ENCODE results near the gene DSG1.
"Not testable (repeated sequence)": the region's sequence is repeated elsewhere in the genome, so short reads cannot be mapped to it uniquely, and the experiment has no call there.

DSG1 gene

GRCh38 chr18:31317860-31318259 lies at the start of gene DSG1:
Gene DSG1 (plus strand): TSS chr18:31318160. CDS start chr18:31318301, 141 bp downstream.
- FAIRE-seq = no peak

DNA sequence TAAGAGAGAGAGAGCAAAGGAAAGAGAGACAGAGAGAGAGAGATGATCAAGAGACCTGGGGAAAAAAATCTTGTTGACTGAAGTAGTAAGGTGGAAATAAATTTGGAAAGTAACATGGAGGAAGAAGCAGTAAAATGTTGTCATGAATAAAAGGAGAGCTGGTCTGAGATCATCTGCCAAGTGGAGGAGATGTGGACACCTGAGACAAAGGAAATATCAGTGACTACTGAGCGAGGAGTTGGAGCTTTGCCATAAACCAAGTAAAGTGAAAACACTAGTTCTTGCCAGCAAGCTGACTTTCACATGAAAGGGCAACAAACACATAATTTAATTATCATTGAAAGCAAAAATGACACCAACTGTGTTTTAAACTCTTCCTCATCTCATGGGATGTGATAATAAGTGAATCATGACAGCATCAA lies 49.0 kb upstream of the DSG1 start:
- no peak for FAIRE-seq

DNA sequence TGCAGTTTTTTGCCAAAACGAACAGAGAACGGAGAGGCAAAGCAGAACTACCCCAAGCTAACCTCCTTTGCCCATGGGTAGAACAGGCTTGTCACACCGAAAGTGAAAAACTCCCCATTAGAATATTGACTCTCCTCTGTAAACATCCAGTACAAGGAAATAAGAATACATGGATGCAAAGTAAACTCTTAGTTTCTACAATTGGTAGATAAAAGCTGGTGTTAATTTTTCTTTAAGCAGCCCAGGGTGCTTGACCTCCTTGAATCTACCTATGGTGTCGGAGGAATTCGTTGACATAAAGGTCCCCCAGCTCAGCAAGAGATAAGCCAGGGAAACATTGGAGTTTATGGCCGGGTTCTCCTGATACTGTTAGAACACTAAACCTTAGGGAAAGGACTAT lies 48.4 kb upstream of the DSG1 start:
- no peak for FAIRE-seq

DNA sequence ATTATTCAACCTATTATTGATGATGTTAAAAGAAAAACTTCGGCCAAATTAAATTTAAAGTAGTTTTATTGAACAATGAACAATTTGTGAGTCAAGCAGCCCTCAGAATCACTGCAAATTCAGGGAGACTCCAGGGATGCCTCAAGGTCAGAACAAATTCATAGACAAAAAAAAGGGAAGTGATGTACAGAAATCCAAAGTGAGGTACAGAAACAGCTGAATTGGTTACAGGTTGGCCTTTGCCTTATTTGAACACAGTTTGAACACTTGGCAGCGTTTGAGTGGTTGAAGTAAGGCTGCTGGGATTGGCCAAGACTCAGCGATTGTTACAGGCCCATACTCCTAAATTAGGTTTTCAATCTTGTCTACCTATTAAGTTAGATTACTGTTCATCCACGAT lies 47.4 kb upstream of the DSG1 start:
- no peak for FAIRE-seq

DNA sequence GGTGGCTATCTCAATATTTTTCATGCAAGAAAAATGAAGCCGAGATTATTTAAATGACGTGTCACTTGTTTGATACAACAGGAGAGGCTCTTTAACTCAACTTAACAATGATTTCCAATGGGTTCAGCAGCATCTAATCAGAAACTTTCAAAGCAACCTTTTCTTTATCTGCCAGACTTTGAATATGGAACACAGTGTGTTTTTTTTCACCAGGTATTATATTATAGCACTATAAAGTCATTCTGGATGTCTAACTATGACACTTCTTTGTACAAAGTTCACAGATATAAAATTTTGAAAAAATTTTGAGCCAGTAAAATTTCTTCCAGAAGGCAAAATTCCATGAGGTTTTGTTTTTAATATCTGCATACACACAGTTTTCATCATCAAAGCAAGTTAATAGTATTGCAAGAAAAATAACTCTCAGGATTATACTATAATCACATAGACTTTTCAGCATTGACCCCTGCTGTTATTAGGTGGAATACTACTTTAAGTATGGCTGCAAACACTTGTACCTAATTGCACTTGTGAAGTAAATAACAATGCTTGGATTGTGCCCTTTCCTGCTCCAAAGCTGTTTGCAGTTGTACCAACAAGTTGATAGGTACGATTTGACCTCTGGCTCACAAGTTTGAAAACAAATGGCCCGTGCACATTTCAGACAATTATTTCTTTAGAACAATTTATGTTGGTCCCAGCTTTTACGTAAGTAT lies 44.0 kb upstream of the DSG1 start:
- FAIRE-seq = no peak

DNA sequence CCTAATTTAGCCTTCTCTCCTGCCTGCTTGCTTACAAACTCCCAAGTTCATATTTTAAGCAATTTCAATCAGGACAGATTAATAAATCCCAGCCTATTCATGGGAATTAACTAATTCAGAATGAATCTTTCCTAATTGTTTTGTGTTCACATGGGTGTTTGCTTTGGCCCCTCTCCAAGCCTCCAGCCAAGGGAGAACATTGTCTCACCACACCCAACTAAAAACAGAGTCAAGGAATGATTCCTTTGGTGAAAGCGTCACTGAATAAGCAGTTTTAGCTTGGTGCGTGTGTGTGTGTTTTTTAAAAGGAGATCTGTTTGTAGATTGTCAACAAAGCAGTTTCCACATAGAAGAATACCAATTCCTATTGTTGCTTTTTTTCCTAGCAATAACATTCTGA lies 43.0 kb upstream of the DSG1 start:
- FAIRE-seq = no peak

DNA sequence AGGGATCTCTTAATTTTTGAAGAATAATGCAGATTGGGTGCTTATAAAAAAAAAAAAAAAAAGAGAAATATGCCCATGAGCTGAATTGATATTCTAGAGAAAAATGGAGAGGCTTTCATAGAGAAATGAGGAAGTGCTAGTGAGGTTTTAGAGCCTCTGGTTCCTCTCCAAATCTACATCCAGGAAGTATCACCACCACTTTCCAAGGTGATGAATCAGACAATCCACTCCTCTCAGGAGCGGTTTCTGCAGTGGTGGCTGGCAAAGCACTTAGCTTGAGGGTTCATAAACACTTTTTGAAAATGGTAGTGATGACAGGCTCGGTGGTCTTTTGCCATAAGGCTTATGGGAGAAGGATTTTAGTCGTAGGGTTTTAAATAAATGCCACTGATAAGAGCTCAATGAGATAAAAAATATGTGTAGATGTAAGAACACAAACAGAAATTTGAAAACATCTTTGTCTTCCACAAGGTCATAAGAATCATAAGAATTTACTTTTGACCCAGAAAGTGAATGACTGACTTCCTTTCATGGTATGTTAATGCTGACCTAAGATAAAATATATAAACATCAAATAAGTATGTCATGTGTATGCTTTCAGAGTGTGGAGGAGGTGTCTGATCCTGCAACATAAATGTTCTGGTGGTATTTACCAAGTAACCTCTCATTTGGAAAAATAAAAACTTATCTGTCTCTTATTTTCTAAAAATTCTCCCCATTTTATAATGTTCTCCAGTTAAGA lies 42.1 kb upstream of the DSG1 start:
- FAIRE-seq = no peak

DNA sequence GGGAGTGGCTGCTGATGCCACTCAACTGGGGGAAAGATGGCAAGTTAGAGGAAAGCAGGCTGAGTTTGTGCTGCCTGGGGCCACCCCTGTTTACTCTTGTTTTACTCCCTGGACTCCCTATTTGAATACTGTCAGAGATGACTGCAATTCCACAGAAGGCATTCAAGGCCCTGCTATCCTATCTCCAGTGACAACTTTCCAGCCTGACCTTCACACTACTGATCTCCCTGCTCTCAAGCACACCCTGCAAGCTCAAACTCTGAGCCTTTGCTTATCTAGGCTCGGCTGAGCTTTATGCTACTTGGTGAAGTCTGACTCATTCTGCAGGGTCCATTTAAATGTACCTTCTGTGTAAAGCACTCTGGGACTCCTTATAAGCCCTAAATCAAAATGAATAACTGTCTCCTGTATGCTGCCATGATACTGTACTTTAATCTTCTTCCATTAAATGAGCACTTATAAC lies 39.3 kb upstream of the DSG1 start:
- FAIRE-seq = no peak

- FAIRE-seq = no peak
These were observed 37.5 kb upstream of the DSG1 start for GRCh38 chr18:31280502-31280901.

DNA sequence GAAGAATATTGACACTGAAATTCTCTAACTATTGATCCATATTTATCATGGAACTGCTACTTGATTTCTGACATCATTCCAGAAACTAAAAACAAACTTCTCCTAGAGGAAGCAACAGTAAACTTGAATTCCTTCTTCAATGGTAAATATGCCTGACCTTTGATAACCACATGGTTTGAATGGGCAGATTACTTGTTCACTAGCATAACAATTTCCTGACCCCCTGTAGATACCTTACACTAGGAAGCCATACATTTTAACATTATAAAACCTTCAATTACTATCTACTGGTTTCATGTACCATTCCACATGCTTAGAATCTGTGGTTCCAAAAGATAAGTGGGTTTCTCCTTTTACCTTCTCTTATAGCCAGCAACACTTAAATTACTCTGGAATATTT lies 36.5 kb upstream of the DSG1 start:
- FAIRE-seq = no peak

DNA sequence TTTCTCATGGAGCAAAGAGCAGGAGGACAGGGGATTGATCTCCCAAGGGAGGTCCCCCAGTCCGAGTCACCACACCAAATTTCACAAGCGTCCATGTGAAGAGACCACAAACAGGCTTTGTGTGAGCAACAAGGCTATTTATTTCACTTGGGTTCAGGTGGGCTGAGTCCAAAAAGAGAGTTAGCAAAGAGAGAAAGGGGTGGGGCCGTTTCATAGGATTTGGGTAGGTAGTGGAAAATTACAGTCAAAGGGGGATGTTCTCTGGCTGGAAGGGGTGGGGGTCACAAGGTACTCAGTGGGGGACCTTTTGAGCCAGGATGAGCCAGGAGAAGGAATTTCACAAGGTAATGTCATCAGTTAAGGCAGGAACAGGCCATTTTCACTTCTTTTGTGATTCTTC lies 28.5 kb upstream of the DSG1 start:
- not testable (repeated sequence) for FAIRE-seq

- FAIRE-seq = no peak
These were observed 26.3 kb upstream of the DSG1 start for GRCh38 chr18:31291688-31292087.

- FAIRE-seq = no peak
These were observed 23.7 kb upstream of the DSG1 start for GRCh38 chr18:31294199-31294747.

DNA sequence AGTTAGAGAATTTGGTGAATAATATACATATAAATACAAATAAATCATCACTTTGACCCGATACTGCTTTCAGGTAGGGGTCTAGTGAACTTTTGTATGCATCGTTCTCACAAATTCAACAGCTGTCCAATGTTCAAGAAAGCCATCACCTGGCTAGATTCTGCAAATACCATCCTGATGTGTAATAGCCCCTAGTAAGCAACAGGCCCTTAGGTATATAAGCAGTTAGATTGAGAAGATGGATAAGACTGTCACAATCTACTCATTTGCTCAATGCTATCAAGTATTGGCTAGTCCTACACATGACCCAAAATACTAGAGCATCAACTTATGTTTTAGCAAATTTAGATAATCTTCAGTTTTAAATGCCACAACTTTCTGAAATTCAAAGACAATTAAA lies 20.7 kb upstream of the DSG1 start:
- FAIRE-seq = no peak

DNA sequence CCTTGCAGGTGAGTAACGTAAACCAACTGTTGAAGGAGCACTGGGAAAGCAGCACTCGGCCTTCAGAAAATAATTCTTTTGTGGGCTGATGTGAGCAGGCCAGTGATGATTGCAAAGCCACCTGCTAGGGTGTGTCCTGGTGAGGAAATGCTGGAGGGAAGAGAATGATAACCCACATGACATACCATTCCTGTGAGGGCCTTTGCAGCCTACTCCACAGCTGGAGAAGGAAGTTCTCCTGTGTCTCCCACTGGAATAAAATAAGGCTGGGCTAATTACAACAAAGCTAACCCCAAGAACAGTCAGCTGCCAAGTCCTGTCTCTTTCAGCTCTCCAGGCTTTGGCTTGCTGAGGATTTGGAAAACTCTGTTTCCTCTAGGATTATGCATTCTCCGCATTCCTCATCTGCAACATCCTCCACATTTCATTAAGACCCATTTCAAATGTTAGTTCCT lies 16.7 kb upstream of the DSG1 start:
- FAIRE-seq = no peak

DNA sequence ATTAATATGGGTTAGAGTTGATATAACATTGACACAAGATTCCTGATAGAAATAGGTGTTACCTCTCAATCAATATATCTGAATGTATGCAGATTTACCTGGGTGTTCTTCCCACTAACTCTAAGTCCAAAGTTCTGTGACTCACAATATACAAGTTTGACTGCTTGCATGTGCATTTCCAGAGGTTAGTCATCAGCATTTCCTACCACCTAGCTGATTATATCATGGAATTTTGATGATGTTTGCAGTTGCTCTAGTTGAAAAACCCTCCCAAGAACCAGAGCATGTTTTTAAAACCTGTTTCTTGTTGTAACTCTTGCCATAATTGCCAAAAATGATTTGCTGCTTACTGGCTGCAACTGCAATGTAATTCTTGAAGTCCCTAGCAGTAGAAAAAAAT lies 15.0 kb upstream of the DSG1 start:
- no peak for FAIRE-seq

DNA sequence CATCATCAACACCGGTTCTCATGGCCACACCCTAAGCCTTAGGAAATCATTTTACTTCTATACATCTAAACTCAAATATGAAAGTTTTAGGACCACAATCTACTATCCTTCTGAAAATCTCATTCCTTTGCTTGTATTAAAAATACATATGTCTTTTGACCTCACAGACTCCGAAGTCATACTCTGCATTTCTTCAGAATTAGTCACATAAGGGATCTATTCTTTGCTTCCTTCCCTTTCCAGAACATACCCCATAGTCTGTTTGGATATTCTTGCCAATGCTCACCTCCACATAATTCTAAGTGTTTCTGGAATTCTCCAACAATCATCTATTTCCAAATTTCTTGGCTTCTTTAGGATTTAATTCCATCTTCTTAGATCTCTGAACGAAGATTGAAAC lies 14.2 kb upstream of the DSG1 start:
- no peak for FAIRE-seq

- no peak for FAIRE-seq
These were observed 8.8 kb upstream of the DSG1 start for GRCh38 chr18:31309115-31309514.

DNA sequence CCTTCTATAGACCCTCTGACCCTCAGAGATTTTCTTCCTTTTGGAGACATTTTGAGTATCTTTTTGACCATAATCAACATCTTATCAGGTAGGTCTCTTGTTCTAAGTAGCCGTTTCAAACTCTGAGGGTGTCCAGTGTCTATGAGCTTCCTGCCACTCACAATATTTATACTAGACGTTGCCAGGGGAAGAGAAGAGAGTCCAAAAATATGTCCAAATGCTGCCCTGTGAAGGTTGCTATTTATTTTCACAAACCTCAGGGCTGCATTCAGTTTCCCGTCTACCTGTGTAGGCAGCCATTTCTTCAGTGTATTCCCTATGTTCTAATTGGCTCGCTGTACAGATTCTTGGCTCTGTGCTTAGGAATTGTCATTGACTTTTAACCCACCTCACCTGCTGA lies 986 bp upstream of the DSG1 start:
- FAIRE-seq = no peak

- FAIRE-seq = no peak
These were observed 3.8 kb downstream of the DSG1 start for GRCh38 chr18:31321719-31322118.

- FAIRE-seq = no peak
These were observed 7.1 kb downstream of the DSG1 start for GRCh38 chr18:31325051-31325450.

DNA sequence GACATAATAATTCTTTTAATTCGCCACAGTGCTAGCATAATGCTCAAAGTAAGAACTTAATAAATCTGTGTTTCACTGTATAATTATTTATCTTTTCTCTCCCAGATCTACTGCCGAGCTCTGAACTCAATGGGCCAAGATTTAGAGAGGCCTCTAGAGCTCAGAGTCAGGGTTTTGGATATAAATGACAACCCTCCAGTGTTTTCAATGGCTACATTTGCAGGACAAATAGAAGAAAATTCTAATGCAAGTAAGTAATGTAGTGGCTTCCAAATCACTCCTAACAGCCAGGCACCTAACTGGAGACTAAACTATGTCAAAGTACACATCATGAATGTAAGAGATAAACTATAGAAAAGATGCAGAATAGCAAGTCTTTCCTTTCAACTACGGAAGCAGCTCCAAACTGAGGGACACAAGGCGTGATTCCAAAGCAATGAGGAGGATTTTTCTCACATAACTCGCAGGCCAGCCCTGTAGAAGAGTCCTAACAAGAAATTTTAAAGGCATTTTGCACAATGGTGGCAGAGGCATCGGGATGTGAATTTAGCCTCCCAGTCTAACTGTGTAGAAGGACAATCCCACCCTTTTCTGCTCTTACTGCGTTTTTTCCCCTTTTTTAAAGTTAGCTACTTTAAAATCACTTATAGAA lies 12.0 kb downstream of the DSG1 start:
- no peak for FAIRE-seq

GRCh38 chr18:31343454-31343853 lies 25.5 kb downstream of the DSG1 start:
- FAIRE-seq = no peak

DNA sequence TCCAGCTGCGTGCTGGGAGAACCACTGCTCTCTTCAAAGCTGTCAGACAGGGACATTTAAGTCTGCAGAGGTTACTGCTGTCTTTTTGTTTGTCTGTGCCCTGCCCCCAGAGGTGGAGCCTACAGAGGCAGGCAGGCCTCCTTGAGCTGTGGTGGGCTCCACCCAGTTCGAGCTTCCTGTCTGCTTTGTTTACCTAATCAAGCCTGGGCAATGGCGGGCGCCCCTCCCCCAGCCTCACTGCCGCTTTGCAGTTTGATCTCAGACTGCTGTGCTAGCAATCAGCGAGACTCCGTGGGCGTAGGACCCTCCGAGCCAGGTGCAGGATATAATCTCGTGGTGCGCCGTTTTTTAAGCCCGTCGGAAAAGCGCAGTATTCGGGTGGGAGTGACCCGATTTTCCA lies 35.4 kb downstream of the DSG1 start:
- FAIRE-seq = not testable (repeated sequence)
